GM18499 (cell line): ENCODE data around the gene FAM174B.

Source experiments
- ATAC-seq: cut with Tn5 transposase; IDR thresholded peaks from one replicate; pipeline ENCODE4 v1.9.1; 2021; ENCODE audit warnings: moderate number of reproducible peaks; ENCODE audit not compliant: insufficient read depth, unreplicated experiment

Gene FAM174B

GRCh38 chr15:92645051-92645631, 10.4 kb downstream of the FAM174B start:
- ATAC-seq, result no peak

GRCh38 chr15:92643849-92644815, 11.4 kb downstream of the FAM174B start:
- no peak for ATAC-seq

GRCh38 chr15:92638709-92639365, 16.7 kb downstream of the FAM174B start:
- no peak for ATAC-seq

GRCh38 chr15:92638291-92638708, 17.3 kb downstream of the FAM174B start:
- no peak for ATAC-seq

DNA sequence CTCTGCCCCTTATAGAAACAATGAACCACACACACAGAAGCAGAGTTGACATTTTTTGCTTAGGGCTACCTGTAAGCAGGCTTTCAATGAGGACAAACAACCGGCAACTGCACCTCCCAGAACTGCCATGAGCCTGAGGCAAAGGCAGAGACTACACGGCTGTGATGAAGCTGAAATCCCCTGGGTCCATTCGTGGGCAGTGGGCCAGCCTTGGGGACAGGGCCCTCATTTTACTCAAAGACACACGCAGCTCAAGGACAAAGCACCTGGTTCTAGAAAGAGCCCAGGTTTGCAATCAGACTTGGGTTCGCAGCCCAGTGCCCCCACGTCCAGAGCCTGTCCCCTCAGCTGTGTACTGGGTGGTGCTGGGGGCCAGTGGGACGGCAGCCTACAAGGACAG, 17.9 kb downstream of the FAM174B start:
- no peak for ATAC-seq

- ATAC-seq, result no peak
Observed at GRCh38 chr15:92636908-92637481, 18.6 kb downstream of the FAM174B start.

DNA sequence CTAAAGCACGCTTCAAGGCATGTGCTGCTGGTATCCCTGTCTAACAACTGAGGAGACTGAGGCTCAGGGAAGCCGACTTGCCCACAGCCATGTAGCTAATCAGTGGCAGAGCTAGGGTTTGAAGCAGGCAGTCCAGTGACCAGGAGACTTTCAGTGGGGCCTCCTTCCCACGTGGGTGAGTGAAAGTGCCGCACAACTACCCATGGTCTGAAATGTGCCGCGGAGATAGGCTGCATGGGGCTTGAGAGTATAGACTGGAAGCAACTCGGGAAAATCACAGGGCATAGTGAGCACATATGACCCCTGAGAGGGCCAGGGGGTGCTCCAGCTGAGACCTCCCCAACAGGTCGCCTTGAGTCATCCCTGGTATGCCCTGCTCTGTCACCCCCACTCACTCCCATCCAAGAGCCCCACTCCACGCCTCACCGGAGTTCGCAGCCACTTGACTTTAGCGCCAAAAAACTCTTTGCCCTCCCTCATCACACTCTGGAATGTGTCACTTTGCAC, 19.1 kb downstream of the FAM174B start:
- ATAC-seq, result no peak

DNA sequence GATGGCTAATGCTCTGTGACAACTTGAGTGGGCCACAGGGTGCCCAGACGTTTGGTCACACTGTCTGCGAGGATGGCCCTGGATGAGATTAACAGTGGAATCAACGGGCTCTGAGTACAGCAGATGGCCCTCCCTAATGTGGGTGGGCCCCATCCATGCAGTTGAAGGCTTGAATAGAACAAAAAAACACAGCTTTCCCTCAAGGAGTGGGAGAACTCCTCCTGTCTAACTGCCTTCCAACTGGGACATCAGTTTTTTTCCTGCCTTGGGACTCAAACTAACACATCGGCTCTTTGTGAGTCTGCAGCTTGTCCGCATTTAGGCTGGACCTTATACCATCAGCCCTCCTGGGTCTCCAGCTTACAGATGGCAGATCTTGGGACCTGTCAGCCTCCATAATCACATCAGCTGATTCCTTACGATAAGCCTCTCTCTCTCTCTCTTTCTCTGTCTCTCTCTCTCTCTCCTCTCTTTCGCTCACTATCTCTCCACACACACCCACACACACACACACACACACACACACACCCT, 20.8 kb downstream of the FAM174B start:
- ATAC-seq, result no peak

GRCh38 chr15:92634060-92634459, 21.5 kb downstream of the FAM174B start:
- no peak for ATAC-seq

DNA sequence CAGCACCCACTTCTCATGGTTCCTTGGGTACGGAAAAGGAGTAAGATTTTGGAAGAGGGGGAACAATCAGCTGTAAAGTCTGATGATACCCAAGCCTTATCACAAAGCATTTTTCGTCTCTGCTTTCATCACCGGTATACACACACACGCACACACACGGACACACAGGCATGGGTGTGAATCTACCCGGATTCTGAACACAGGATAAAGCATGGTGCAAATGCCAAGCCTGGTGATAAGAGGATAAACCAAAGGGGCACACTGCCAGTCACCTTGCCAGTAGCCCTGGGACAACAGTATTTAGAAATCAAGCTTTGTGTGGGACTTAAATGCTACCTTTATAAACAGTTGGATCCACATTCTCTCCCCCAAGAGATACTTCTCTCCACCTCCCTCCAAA, 22.2 kb downstream of the FAM174B start:
- ATAC-seq, result no peak

DNA sequence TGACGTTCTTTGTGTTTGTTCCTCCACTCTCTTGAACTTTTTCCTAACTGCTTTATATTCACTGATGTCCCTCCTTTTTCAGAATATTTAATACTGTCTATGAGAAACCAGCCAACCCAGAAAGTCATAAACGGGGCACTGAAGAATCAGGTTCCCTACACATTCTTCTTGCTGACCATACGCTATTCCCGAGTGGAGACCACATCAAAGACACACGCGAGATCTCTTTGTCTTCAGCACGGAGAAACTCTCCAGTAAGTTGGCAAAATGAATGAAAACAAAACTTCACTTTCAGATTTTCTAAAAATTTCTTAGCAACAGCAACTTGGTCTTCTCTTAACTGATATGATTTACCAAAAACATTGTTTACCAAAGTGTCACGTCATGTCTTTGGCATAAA, 22.6 kb downstream of the FAM174B start:
- no peak for ATAC-seq

DNA sequence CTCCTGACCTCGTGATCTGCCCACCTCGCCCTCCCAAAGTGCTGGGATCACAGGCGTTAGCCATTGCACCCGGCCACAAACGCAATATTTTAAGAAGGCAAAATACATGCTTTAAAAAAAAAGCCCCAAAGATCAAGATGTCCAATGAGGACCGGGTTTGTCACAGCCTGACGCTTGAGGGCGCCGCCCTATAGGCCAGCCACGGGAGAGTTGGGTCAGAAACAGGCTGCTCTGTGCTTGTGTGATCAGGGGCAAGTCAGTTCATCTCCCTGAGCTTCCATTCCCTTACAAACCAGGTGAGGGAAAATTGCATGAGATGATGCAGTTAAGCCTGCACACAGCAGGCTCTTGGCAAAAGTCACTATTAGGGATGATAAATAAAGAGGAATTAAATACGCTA, 23.9 kb downstream of the FAM174B start:
- ATAC-seq, result no peak

DNA sequence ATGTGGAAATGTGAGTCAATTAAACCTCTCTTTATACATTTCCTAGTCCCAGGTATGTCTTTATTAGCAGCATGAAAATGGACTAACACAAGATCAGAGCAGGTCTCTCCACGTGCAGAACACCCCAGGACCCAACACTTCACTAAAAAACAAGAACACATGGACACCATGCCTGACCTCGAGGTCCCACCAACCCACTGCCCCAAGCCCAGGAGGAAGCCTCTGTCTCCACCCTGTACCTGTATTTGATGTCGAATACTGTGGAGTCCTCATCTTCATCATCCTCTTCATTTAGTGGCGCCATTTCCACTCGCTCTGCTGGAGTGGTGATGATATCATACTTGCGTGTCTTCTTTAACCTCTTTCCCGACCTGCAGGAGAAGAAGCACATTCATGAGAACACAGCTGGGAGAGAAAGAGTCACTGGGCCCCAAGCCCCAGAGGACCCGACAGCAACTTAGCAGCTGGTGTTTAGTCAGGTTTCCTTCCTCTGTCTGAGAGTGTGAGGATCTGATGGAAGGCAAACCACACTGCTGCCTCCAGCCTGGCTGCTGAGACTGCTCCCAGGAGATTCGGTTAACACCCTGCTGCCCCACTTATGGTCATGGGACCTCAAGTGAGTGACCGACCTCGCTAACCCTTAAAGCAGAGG, 25.5 kb downstream of the FAM174B start:
- no peak for ATAC-seq

- ATAC-seq, result no peak
Observed at GRCh38 chr15:92629276-92629974, 26.1 kb downstream of the FAM174B start.

DNA sequence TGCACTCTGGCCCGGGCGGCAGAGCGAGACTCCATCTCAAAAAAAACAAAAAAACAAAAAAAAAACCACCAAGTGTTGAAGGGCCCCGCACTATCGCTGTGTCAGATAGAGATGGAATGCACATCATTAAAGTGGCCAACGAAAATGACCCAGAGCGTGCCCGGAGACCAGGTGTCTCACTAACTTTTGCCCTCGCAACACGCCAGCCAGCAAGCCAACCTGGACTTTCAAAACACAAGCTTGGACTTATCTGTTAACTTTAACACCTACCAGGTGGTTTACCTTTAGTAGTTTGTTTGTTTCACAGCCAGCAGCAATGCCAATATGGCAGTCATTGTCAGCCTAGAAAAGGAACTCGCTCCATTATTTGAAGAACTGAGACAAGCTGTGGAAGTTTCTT, 28.6 kb downstream of the FAM174B start:
- no peak for ATAC-seq

DNA sequence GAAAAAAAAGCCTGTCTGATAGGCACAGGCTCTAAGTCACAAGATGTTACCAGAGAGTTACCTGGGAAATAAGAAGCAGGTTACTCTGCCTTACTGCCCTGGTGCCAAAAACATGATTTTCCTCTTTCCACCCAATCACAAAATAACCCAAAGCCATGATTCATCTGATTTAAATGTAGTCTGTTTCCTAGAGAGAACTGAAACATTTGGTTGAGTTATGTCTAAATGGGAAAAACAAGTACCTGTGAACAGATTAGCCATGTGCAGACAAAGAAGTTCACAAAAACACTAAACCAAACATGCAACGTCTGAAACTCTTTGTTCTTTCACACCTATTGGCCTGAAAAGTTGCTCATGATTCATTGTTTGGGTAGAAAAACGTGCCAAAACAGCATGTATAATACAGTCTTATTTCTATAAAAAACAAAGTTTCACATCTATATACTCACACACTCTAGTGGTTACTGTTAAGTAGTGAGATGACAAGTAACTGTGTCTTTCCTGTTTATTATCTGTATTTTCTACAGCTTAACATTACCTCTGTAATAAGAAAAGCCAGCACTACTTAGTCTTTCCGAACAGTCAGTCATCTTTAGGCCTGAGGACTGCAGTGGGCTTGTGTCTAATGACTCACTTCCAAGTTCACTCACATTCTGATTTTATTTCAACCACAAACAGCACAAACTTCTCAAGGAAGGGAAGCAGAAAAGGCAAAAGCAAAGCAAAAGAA, 30.2 kb downstream of the FAM174B start:
- peak; percentile 88 for ATAC-seq

DNA sequence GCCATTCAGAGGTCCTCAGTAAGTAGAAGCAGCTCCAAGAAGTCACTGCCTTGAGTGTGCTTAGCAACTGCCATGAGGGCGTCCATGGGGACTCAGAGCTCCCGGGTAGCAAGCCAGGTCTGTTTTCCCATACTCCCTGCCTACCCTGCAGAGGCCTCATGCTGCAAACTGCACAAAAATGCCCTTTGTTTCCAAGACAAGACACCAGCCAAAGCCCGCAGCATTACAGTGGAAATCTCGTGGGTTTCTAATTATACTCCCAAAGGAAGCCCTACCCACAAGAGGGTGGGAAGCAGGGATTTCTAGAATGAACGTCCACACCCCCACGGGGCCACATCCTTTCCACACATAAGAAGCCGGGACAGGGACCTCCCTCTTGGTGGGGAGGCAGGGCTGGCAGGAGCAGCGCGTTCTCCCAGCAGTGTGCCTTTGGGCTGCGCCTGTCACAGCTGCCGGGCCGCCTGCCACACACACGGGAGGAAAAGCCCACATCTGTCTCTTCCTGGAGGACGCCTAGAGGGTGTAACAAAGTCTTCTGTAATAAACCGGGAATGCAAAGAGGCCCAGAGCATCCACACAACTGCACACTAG, 31.1 kb downstream of the FAM174B start:
- ATAC-seq, result no peak

GRCh38 chr15:92623435-92623834, 32.1 kb downstream of the FAM174B start:
- ATAC-seq, result no peak
